ENCODE measurements around the gene CACNA1H. TPM values are rescaled to one million over a fixed set of nuclear protein-coding genes. Genes with fewer than 3 reads are reported as not detected.
A peak's percentile ranks its signal among the peaks of the same experiment; 100 is the strongest.

CACNA1H gene
- total and polyA plus RNA-seq, 2 experiments from 2014 or later: 9.1 TPM

GRCh38 chr16:1153480-1154160 lies 714 bp downstream of the CACNA1H start:
- H3K4me3 ChIP-seq: peak overlapping the region; percentile 42
- H2AFZ ChIP-seq: no peak overlapping the region
- H3K4me1 ChIP-seq (ENCODE audit: insufficient read depth): peaks cover 25% of the 10 kb centered on the region
- no peaks in the 10 kb centered on the region for H3K9me2 ChIP-seq (replicated peaks; ENCODE audit: insufficient read depth)
- H3K4me2 ChIP-seq: peak overlapping the region; percentile 88
- 1% methylated on average over 57 of the region's 94 CpGs for WGBS (ENCODE audit: low lambda C conversion rate, missing lambda C conversion rate)
- TF ChIP-seq EZH2 (IDR thresholded peaks at IDR 0.05; ENCODE audit: borderline replicate concordance) (no peak), EZH2phosphoT487 (IDR thresholded peaks at IDR 0.05; ENCODE audit: low read depth, severe bottlenecking, unreplicated experiment) (no peak), CTCF (IDR thresholded peaks at IDR 0.05; ENCODE audit: poor library complexity) (no peak)
- peaks cover 8% of the 10 kb centered on the region for H3K27me3 ChIP-seq
- H3K9me3 ChIP-seq (ENCODE audit: low read depth): no peaks in the 10 kb centered on the region
- no peaks in the 10 kb centered on the region for H3K36me3 ChIP-seq (replicated peaks; ENCODE audit: insufficient read depth, low read depth)
- DNase-seq (ENCODE audit: low spot score): peak; percentile 44
- H4K20me1 ChIP-seq (ENCODE audit: insufficient read depth, poor library complexity, severe bottlenecking): peaks cover 10% of the 10 kb centered on the region
- H3K79me2 ChIP-seq: no peaks in the 10 kb centered on the region
- H3K27ac ChIP-seq: peak overlapping the region; percentile 90

DNA sequence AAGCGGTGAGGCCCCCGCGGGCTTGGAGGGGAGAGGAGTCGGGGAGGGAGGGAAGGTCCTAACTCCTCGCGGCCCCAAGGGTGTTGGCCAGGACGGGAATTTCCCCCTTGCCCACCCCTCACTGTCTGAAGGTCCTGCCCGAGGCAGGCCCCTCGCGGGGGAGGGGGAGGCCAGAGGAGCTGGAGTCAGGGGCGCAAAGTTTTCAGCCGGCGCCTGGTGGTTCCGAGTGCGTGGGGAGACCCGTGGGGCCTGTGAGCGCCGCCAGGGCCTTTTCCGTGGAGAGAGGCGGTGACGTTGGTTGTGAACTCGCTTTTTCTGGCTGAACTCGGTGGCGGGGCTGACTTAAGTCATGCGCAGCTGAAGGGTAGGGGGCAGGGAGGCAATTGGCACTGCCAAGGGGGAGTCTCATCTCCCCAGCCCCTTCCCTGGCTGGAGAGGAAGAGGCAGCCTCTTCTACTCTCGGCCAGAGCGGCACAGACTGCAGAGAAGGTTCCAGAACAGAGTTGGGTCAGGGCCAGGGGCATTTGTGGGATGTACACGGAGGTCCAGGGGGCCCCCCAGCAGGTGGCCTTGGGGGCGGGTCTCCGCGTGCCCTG lies 1.5 kb downstream of the CACNA1H start:
- H2AFZ ChIP-seq: no peak overlapping the region
- H3K4me1 ChIP-seq (ENCODE audit: insufficient read depth): peaks cover 26% of the 10 kb centered on the region
- H3K9me2 ChIP-seq (replicated peaks; ENCODE audit: insufficient read depth): no peaks in the 10 kb centered on the region

GRCh38 chr16:1154887-1155331 lies 2.0 kb downstream of the CACNA1H start:
- TF ChIP-seq EZH2phosphoT487 (IDR thresholded peaks at IDR 0.05; ENCODE audit: low read depth, severe bottlenecking, unreplicated experiment): no peak
- no peak for TF ChIP-seq CTCF (IDR thresholded peaks at IDR 0.05; ENCODE audit: poor library complexity)
- TF ChIP-seq EZH2 (IDR thresholded peaks at IDR 0.05; ENCODE audit: borderline replicate concordance): no peak
- H3K27ac ChIP-seq: peak overlapping the region; percentile 90
- peaks cover 31% of the 10 kb centered on the region for H3K4me1 ChIP-seq (ENCODE audit: insufficient read depth)
- peaks cover 8% of the 10 kb centered on the region for H3K27me3 ChIP-seq
- H3K36me3 ChIP-seq (replicated peaks; ENCODE audit: insufficient read depth, low read depth): no peaks in the 10 kb centered on the region
- H3K79me2 ChIP-seq: no peaks in the 10 kb centered on the region
- H3K9me2 ChIP-seq (replicated peaks; ENCODE audit: insufficient read depth): no peaks in the 10 kb centered on the region
- peak overlapping the region; percentile 88 for H3K4me2 ChIP-seq
- H2AFZ ChIP-seq: no peak overlapping the region
- 57% methylated on average over 23 of the region's 23 CpGs for WGBS (ENCODE audit: low lambda C conversion rate, missing lambda C conversion rate)
- H4K20me1 ChIP-seq (ENCODE audit: insufficient read depth, poor library complexity, severe bottlenecking): peaks cover 10% of the 10 kb centered on the region
- DNase-seq (ENCODE audit: low spot score): no peak
- no peaks in the 10 kb centered on the region for H3K9me3 ChIP-seq (ENCODE audit: low read depth)
- no peak overlapping the region for H3K4me3 ChIP-seq

More for the DNA sequence above, 1.5 kb downstream of the CACNA1H start:
- Histone ChIP-seq H3K79me2 (no peaks in the 10 kb centered on the region), H4K20me1 (ENCODE audit: insufficient read depth, poor library complexity, severe bottlenecking) (peaks cover 10% of the 10 kb centered on the region), H3K4me2 (peak overlapping the region; percentile 88), H3K27me3 (peaks cover 8% of the 10 kb centered on the region), H3K9me3 (ENCODE audit: low read depth) (no peaks in the 10 kb centered on the region), H3K4me3 (no peak overlapping the region), H3K36me3 (replicated peaks; ENCODE audit: insufficient read depth, low read depth) (no peaks in the 10 kb centered on the region), H3K27ac (peak overlapping the region; percentile 90)
- WGBS (ENCODE audit: low lambda C conversion rate, missing lambda C conversion rate): 57% methylated on average over 21 of the region's 31 CpGs
- TF ChIP-seq EZH2phosphoT487 (IDR thresholded peaks at IDR 0.05; ENCODE audit: low read depth, severe bottlenecking, unreplicated experiment): no peak
- no peak for TF ChIP-seq EZH2 (IDR thresholded peaks at IDR 0.05; ENCODE audit: borderline replicate concordance)
- no peak for TF ChIP-seq CTCF (IDR thresholded peaks at IDR 0.05; ENCODE audit: poor library complexity)
- peak; percentile 42 for DNase-seq (ENCODE audit: low spot score)
